Left ventricle myocardium inferior (tissue), 1 donor: ENCODE data around the gene OPTN. TPM values are rescaled to one million over a fixed set of nuclear protein-coding genes. Genes with fewer than 3 reads are reported as not detected.

ENCODE experiments used
- DNase-seq: peaks from one replicate; pipeline ENCODE4 v3.0.0-alpha.2; 2020
- H3K27ac ChIP-seq: fragments of 200-600 bp; replicated peaks from 2 replicates; pipeline ENCODE4 v1.8.0; 2021
- H3K27me3 ChIP-seq: fragments of 200-600 bp; 2 replicates; pipeline ENCODE4 v1.8.0; 2021; ENCODE audit warnings: low read depth
- H3K36me3 ChIP-seq: fragments of 200-600 bp; 2 replicates; pipeline ENCODE4 v1.8.0; 2021
- H3K4me1 ChIP-seq: fragments of 200-600 bp; 2 replicates; pipeline ENCODE4 v1.8.0; 2021
- H3K4me3 ChIP-seq: fragments of 200-600 bp; 2 replicates; pipeline ENCODE4 v1.8.0; 2021; ENCODE audit warnings: mild to moderate bottlenecking, moderate library complexity
- H3K9me3 ChIP-seq: fragments of 200-600 bp; replicated peaks from 2 replicates; pipeline ENCODE4 v1.8.0; 2021
- CTCF ChIP-seq: fragments of 200-600 bp; IDR thresholded peaks from 2 replicates; pipeline ENCODE4 v1.8.0; 2021; ENCODE audit warnings: antibody characterized with exemption, mild to moderate bottlenecking, borderline replicate concordance
- intact Hi-C: fragments of 100-400 bp; cut with micrococcal nuclease; formaldehyde crosslinking; loops from one replicate; pipeline ENCODE4 v1.11.0; 2022
- total RNA-seq: library from RNA; stranded (reverse); fragmentation: NEBNext Ultra II Directional; extraction: Animal tissue kit (Norgen Biotek cat#: 25700); gene quantifications from one replicate; pipeline ENCODE4 v1.2.1, GENCODE V29; 2021
- donor health status: DM: no; HTN: yes; CAD: no; lungs with severe emphysema.

The OPTN gene
- total RNA-seq, 1 donor from 2014 or later = 129 TPM

GRCh38 chr10:13187135-13187534 is 87.2 kb downstream of the OPTN start:
- intact Hi-C loops = no loop called here
- no peaks in the 10 kb centered on the region for H3K27me3 ChIP-seq
- no peak for TF ChIP-seq CTCF
- no peaks in the 10 kb centered on the region for H3K36me3 ChIP-seq
- no peaks in the 10 kb centered on the region for H3K4me1 ChIP-seq
- no peak for DNase-seq
- H3K9me3 ChIP-seq = no peaks in the 10 kb centered on the region
- H3K27ac ChIP-seq = no peak overlapping the region
- no peak overlapping the region for H3K4me3 ChIP-seq

Other genes with a start within 250 kb of the OPTN start
- 5.8 TPM for gene CCDC3, start 98.5 kb upstream of the OPTN start, total RNA-seq
- 0.08 TPM for gene MCM10, start 61.4 kb downstream of the OPTN start, total RNA-seq
- gene UCMA, start 134.2 kb downstream of the OPTN start, total RNA-seq = not detected
- 163 TPM for gene PHYH, start 199.9 kb downstream of the OPTN start, total RNA-seq
- gene SEPHS1, start 248.1 kb downstream of the OPTN start, total RNA-seq = 26.0 TPM